ENCODE measurements around the gene BDKRB1.

Gene BDKRB1

DNA sequence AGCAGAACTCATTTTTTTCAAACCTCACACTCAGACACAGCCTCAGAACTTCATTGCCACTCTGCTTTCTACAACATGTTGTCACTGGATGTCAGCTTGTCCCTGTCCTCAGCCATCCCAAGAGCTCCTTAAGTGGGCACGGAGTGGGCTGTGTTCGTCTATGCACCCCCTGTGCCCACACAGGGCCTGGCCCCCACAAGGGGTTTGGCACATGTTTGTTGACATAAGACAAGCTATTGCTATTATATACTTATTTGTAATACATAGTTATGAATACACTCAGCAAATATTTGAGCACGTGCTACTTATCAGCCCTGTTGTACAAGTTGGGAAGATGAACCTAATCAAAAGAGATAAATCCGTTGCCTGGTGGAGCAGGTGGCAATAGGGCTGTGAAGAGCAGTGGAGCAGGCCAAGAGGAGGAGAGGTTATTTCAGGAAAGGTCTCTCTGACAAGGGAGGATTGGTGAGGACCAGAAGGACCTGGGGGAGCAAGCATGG is 4.3 kb upstream of the BDKRB1 start:
- Histone ChIP-seq H3K79me2 (ENCODE audit: insufficient read depth, low read length) (no peaks in the 10 kb centered on the region), H3K9me3 (ENCODE audit: insufficient read depth, low read length, severe bottlenecking) (no peaks in the 10 kb centered on the region), H3K27ac (ENCODE audit: low read length) (no peak overlapping the region), H3K36me3 (ENCODE audit: insufficient read depth, low read length) (no peaks in the 10 kb centered on the region), H3K4me2 (ENCODE audit: insufficient read depth, low read length) (no peak overlapping the region), H3K27me3 (ENCODE audit: insufficient read depth, low read length, poor library complexity) (peaks cover 14% of the 10 kb centered on the region), H2AFZ (ENCODE audit: low read depth, low read length) (no peak overlapping the region), H3K9ac (ENCODE audit: low read depth, low read length) (no peak overlapping the region), H3K4me1 (ENCODE audit: insufficient read depth, low read length) (no peaks in the 10 kb centered on the region), H4K20me1 (ENCODE audit: insufficient read depth, low read length) (no peaks in the 10 kb centered on the region), H3K4me3 (ENCODE audit: low read depth in 1 of 2, low read length in 2 of 2) (no peak overlapping the region)
- TF ChIP-seq EZH2 (IDR thresholded peaks at IDR 0.05; ENCODE audit: borderline replicate concordance, low read depth, low read length, severe bottlenecking), result no peak
- no peak for TF ChIP-seq CTCF (IDR thresholded peaks at IDR 0.05; ENCODE audit: borderline replicate concordance, extremely low read depth, low read length, poor library complexity, severe bottlenecking)
- ATAC-seq (ENCODE audit: insufficient read depth, low read depth) (no peak), DNase-seq (no peak)

- Histone ChIP-seq H3K4me2 (ENCODE audit: insufficient read depth, low read length) (no peak overlapping the region), H3K4me1 (ENCODE audit: insufficient read depth, low read length) (no peaks in the 10 kb centered on the region), H3K9ac (ENCODE audit: low read depth, low read length) (no peak overlapping the region), H4K20me1 (ENCODE audit: insufficient read depth, low read length) (no peaks in the 10 kb centered on the region), H3K36me3 (ENCODE audit: insufficient read depth, low read length) (no peaks in the 10 kb centered on the region), H3K27ac (ENCODE audit: low read length) (no peak overlapping the region), H3K79me2 (ENCODE audit: insufficient read depth, low read length) (no peaks in the 10 kb centered on the region), H3K4me3 (ENCODE audit: low read depth in 1 of 2, low read length in 2 of 2) (no peak overlapping the region), H2AFZ (ENCODE audit: low read depth, low read length) (no peak overlapping the region), H3K9me3 (ENCODE audit: insufficient read depth, low read length, severe bottlenecking) (no peaks in the 10 kb centered on the region), H3K27me3 (ENCODE audit: insufficient read depth, low read length, poor library complexity) (peaks cover 14% of the 10 kb centered on the region)
- no peak for DNase-seq
- ATAC-seq (ENCODE audit: insufficient read depth, low read depth), result no peak
- TF ChIP-seq CTCF (IDR thresholded peaks at IDR 0.05; ENCODE audit: borderline replicate concordance, extremely low read depth, low read length, poor library complexity, severe bottlenecking), result no peak
- TF ChIP-seq EZH2 (IDR thresholded peaks at IDR 0.05; ENCODE audit: borderline replicate concordance, low read depth, low read length, severe bottlenecking), result no peak
Observed at GRCh38 chr14:96252323-96252998, 3.5 kb upstream of the BDKRB1 start.

DNA sequence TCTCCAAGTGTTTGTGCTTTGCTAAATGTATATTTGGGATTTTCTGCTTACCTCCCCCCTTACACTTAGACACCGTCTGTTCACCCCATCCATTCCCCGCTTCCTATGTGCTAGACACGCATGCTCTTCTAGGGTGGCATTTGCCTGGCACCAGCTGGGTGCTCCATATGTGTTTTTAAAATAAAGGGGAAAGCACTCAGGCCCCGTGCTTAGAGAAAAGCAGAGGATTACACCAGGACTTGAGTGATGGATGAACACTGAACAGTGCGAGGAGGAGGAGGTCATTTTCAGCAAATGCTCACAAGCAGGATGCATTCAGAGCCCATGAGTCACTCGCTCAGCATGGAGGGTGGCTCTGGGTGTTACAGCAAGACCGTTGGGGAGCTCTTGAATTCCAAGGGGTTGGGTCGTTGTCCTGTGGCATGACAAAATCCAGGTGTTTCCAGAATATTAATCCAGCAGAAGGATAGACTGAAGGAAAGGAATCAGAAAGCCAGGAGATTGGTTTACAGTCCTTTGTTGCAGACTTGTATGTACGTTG is 2.9 kb upstream of the BDKRB1 start:
- no peaks in the 10 kb centered on the region for H3K9me3 ChIP-seq (ENCODE audit: insufficient read depth, low read length, severe bottlenecking)
- no peak overlapping the region for H3K4me3 ChIP-seq (ENCODE audit: low read depth in 1 of 2, low read length in 2 of 2)
- DNase-seq (no peak), ATAC-seq (ENCODE audit: insufficient read depth, low read depth) (no peak)
- no peak overlapping the region for H3K9ac ChIP-seq (ENCODE audit: low read depth, low read length)
- TF ChIP-seq EZH2 (IDR thresholded peaks at IDR 0.05; ENCODE audit: borderline replicate concordance, low read depth, low read length, severe bottlenecking), result no peak
- TF ChIP-seq CTCF (IDR thresholded peaks at IDR 0.05; ENCODE audit: borderline replicate concordance, extremely low read depth, low read length, poor library complexity, severe bottlenecking), result no peak
- no peak overlapping the region for H2AFZ ChIP-seq (ENCODE audit: low read depth, low read length)
- H3K4me1 ChIP-seq (ENCODE audit: insufficient read depth, low read length), result no peaks in the 10 kb centered on the region
- no peak overlapping the region for H3K4me2 ChIP-seq (ENCODE audit: insufficient read depth, low read length)
- no peaks in the 10 kb centered on the region for H3K79me2 ChIP-seq (ENCODE audit: insufficient read depth, low read length)
- H4K20me1 ChIP-seq (ENCODE audit: insufficient read depth, low read length), result no peaks in the 10 kb centered on the region
- no peaks in the 10 kb centered on the region for H3K36me3 ChIP-seq (ENCODE audit: insufficient read depth, low read length)
- H3K27ac ChIP-seq (ENCODE audit: low read length), result no peak overlapping the region
- H3K27me3 ChIP-seq (ENCODE audit: insufficient read depth, low read length, poor library complexity), result peaks cover 14% of the 10 kb centered on the region
